GM18861 (cell line): ENCODE measurements around the gene BAIAP2.

Experiments
- ATAC-seq: cut with Tn5 transposase; IDR thresholded peaks from one replicate; pipeline ENCODE4 v1.9.1; 2021; ENCODE audit not compliant: unreplicated experiment

The BAIAP2 gene

DNA sequence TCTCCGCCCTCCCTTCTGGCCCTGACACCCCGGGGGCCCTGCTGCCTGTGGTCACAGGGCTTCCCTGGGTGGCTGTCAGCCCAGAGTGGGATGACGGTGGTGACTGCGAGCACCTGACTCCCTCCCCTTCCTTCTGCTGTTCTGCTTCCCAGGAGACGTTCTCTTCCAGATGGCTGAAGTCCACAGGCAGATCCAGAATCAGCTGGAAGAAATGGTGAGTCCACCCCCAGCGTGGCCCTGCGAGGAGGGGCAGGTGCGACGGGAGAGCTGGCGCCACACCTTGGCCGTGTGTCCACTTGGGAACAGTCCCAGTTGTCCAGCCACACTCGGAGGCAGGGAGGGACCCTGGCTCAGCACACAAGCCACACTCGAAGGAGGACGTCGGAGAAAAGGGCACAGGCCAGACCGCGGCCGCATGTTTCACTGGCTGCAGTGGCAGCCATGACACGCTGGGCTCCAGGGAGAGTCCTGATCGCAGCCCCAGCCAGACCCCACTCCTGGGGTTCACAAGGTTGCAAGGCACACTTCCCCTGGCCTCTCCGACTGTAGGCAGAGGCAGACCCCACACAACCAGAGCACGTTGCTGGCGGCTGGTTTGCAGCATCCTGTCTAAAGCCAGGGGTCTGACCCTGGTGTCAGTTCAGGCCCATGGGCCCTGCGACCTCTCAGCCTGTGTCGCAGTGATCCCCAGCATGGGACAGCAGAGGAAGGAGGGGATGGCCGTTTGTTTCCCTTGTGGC is 49.9 kb downstream of the BAIAP2 start:
- no peak for ATAC-seq

DNA sequence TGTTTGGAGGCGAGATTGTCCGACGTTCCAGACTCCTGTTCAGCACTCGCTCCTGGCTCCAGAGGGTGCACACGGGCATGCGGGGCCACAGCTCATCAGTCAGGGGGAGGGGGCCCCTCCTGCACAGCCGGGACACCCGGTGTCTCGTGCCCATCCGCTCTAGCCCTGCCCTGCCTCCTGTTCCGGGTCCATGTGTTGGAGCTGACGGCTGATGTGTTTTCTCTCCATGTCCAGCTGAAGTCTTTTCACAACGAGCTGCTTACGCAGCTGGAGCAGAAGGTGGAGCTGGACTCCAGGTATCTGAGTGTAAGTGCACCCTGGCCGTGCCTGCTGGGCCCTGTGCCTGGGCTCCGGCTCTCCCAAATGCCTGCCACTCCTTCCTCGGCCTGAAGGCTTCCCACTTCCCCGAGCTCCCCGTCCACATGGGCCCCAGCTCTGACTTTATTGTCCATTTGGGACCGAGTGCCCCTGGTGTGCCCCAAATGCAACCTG is 50.5 kb downstream of the BAIAP2 start:
- no peak for ATAC-seq

DNA sequence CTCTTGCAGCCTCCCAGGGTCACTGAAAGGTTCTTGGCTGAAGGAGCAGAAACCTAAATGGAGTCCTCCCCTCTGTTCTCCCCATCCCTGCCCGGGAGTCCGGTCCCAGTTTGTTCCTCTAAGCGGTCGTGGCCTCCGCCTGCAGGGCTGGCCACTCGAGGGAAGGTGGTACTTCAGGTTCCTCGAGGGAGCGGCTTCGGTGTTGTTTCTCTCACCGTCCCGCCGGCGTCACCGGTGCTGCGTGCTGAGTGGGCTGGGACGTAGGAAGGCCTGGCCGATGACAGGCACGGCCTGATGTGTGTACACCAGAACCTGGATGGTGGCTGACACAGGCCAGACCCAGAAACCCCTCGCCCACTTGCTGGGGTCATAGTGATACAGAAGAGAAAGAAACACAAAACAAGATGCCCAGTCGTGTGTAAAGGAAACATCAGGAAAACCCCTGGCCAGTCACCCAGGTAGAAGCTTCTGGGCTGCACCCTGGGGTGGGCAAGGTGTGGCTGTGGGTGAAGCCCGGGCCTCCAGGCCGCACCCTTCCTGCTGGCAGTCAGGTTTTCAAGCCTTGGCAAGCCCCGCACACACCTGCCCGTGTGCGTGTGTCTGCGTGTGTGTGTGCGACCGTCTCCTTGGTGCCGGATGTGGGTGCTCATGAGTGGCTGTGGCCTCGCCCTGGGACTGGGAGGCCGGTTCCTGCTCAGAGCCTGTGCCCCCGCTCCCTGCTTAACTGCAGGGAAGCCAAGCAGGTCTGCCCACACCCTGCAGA is 52.0 kb downstream of the BAIAP2 start:
- ATAC-seq, result no peak

DNA sequence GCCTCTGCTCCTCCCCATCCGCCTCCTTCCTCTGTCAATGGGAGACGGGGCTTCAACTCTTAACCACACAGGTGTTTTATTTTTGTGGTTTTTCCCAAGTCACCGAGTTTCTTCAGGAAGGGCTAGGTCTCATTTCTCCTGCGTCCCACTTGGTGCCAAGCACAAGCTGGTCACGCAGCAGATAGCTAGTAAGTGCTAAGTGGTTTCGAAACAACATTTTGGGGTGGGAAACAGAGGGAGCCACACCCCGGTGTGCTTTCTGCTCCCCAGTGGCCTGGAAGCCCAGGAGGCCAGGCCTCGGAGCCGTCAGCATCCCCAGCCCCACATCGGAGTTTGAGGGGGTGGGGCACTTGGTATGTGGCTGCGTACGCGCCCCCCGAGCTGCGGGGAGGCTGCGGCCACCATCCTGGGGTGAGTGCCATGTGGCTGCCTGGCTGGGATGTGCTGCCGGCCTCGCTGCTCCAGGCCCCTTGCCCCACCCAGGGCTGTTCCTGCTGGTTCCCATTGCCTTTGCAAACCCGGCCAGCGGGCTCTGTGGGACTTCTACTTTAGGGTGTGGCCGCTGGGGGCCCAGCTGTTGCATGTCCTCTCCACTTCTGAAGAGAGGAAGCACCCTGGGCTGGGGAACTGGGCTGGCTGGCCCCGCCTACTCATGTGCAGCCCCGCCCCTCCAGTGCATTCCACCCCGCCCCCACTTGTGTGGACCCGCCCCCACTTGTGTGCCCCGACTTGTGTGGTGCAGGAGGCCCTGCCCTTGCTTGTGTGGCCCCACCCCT is 55.6 kb downstream of the BAIAP2 start:
- no peak for ATAC-seq

DNA sequence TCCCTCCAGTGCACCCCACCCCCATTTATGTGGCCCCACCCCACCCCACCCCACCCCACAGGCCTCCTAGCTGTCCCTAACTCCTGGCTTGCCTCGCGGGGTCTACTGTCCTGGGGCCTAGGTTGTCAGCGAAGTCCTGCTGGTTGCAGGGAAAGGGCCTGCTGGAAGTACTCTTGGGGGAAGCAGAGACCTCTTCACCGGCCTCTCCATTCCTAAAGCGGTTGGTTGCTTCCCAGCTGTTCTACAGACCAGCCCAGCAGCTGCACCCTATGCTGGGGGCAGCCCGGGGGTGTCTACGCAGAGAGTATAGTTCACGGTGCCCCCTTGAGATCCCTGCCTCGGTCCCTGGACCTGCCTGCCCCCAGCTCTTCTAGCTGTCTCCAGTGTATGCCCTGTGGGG is 56.2 kb downstream of the BAIAP2 start:
- ATAC-seq, result no peak

DNA sequence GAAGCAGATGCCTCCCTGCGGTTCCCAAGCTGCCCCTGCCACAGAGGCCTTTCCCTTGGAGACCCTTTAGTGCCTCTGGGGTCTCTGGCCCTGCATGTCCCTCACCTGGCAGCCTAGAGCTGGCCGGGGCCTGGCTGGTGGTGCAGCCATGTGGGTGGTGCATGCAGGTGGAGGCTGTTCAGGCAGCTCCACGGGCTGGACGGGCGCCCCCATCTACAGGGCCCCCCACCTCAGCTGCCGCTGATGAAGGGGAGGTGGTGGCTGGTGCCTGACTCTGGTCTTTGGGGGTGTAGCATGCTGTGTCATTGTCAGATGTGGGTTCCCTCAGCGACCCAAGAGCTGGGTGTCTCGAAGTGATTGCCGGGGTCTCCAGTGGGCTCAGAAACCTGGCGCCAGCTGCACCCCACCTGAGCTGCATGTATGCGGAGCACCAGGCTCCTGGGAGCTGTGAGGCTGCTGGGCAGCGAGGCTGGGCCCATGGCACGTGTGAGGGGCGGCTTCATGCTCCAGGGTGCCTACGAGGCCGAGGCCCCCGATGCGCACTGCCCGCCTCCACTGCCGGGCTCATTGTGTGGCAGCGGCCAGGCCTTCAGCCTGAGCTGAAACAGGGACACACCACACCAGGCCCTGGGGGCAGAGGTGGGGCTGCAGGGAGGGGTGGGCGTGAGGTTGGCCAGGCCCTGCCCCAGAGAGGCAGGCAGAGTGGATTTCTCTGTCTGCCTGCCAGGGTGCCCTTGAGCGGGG is 57.0 kb downstream of the BAIAP2 start:
- ATAC-seq, result no peak

DNA sequence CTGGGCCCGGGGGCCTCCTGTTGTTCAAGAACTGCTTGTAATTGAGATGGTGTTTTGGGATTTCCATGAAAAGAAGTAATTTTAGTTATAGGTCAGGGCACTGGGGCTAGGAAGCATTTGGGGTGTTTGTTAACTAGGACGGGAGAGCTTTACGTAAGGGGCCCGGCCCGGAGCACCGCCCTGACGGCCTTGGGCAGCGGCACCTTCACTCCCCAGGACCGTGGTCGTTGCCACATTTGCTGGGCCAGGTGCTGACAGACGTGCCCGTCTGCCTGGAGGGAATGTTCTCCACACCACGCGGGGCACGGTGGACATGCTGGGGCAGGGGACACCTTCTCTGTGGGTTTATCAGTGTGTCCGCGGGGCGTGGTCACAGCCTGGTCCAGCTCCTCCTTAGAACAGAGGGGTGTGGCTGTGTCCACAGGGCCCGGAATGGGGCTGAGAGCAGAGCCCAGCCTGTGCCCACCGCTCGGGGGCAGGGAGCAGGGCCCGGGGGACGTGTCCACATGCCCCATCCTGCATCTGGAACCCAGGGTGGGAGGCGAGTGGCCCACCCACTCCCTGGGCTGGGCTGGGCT is 57.7 kb downstream of the BAIAP2 start:
- ATAC-seq, result no peak

DNA sequence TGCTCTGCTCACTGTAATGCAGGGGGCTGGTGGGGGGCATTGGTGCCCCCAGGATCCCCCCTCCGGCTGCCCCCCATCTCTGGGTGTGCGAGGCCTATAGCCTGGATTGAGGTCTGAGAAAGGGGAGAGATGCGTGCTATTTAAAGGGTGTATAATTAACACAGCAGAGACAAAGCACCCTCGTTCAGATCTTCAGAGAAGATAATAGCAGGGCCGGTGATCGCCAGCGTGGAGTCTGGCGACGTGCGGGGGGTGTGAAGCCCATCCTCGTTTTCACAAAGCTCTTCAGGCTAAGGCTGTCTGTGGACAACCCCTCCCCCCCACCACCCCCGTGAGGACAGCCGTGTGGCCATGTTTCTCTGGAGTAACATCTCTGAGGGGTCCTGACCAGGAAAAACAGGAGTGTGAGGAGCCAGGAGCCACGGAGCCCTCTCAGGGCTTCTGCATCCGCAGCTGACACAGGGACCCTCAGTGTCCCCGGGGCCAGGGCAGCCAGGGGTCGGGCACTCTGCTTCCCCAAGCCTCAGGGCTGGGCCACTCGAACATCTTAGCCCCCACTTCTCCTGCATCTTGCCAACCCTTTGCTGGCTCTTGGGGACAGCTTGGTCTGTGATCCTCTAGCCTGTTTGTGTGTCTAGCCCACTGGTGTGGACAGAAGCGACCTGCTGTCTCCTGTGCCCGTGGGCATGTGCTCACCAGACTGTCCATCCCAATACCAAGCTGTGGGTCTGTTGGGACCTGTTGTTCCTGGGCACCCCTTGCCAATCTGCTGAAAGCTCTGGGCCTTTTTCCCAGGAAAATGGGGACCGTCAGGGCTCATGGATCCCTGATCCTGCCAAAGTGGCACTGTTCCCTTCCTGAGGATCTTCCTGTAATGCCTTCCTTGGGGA is 58.9 kb downstream of the BAIAP2 start:
- no peak for ATAC-seq

DNA sequence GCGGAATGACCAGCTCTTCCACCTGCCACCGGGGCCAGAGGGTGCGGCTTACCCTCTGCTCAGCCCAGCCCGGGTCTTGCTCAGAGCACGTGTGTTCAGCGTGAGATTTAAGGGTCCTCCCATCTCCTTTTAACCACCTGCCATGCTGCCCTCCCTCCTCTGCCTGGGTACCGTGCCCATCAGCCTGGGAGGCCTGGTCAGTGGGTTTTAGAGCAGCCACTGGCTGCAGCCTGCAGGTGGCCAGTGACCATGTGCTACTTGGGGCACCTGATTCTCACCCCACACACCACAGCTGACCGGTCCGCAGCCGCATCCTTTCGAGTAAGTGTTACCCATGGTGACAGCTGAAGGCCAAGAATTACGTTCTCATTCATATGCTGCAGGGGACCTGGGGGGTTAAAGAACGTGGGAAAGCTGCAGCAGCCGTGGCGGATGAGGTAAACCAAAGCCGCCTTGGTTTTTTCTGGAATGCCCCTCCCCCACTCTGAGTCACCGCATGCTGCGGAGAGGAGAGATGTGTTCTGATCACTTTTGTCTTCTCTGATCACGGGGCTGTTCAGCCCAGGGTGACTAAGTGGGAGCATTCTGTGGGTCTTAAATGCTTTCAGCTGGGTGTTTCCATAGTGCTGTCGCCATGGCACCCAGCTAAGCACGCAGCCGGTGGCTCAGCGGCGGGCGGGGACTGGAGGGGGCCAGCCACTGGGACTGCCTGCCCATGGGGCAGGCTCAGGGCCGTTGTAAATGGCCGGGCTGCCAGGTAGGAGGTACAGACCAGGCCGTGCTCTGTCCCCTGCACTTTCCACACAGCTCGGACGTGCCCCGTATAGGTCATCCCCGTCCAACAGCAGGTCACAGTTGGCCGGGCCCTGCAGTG is 59.8 kb downstream of the BAIAP2 start:
- ATAC-seq, result no peak

DNA sequence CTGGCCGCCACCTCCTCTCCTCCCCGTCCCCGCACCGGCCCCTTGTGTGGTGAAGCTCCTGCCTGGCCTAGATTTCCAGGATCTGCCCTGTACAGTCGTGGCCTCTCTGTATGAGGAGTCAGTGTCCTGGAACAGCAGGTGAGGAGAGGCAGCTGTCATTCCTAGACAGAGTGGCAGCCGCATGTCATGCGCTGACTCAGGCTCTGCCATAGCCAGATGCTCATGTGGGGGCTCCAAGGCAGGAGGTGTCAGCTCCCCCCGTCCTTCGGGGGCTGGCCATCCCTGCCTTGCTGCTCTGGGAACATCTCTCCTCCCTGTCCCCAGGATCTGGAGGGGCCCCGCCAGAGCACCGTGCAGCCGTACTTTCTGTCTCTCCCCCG is 60.4 kb downstream of the BAIAP2 start:
- no peak for ATAC-seq

DNA sequence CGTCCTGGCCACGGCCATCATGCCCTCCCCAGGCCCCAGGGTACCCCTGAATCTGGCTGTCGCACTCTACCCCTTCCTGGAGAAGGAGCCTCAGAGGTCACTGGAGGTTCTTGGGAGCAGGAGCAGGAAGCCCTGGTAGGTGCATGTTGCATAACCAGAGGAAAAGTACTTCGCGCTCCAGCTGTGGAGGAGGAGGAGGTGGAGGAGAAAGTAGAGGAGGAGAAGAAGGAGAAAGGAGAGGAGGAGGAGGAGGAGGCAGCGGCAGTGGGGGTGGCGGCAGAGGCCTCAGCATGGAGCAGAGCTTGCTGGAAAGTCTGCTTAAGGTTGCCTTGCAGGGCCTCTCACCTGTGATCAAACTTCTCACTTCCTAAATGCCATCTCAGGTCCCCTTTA is 61.8 kb downstream of the BAIAP2 start:
- ATAC-seq, result no peak

DNA sequence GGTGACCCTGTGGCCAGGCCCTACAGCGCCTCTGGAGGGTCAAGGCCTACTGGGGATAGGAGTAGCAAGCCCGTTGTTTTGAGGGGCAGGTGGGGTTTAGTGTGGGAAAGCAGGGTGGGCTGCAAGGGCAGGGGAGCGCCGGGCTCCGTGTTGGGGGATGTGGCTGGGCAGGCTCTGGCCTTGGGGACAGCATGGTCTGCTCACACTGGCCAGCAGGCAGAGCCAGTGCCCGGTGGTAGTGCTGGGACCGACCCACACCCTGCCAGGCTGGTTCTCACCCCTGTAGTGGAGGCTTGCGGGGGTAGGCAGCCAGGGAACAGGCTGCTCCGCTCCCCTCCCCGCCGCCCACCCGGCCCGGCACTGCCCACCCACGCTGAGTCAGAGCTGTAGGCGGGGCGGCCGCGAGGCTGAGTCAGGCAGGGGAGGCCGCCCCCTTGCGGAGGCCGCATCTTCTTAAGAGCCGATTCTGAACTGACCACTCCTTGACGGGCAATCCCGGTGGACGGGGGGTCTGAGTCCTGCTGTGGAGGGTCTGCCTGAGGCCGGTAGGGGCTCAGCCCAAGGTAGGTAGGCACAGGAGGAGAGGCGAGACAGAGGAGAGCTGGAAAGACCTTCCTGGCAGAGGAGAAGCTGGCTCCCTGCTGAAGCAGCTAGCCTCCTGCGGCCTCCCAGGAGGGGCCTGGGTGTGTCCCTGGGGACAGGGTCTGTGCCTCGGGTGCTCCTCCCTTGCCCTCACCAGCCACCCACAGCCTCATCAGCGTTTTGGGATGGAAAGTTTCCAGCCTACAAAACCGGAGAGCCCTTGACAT is 62.4 kb downstream of the BAIAP2 start:
- ATAC-seq, result no peak

DNA sequence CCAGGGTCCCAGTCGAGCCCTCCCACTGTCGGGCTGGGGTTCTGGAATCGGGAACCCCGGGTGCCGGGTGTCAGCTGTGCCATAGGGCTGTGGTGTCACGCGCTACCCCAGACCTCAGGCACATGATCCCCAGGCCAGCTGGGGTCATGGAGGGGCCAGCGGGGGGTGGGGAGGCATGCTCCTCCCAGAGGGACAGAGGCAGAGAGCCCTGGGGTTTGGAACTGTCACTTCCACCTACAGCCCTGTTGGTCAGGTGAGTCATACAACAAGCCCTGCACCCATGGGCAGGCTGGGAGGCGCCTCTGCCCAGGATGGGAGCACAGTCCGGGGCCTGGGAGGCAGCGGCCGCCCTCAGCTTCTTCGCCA is 63.0 kb downstream of the BAIAP2 start:
- ATAC-seq, result no peak

DNA sequence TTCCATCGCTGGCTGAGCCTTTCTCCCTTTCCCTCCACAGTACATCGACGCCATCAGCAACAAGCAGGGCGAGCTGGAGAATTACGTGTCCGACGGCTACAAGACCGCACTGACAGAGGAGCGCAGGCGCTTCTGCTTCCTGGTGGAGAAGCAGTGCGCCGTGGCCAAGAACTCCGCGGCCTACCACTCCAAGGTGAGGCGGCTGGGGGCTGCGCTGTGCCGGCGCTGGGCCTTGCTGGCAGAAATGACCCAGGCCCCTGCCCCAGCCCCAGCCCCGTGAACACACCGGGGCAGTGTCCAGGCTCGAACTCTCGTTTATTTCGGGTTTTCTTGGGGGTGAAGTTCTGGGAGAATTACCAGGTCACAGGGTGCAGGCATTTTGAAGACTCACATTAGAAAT is 64.9 kb downstream of the BAIAP2 start:
- ATAC-seq, result no peak

DNA sequence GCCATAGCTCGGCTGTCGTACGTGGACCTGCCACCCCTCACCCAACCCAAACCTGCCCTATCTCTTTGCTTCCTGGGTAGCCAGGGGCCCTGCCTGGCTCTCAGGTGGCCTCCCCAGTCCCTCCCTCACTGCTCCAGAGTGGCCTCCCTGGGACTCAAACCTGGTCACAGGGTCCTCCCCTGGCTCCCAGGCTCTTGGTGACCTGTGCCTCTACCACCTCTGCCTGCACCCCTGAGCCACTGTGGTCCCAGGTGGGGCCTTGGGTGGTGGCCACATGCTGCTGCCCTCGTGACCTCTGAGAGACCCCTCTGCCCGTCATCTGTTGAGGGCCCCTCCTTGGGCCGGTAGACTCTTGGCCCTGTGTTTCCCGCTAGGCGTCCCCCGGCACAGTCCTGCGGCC is 65.7 kb downstream of the BAIAP2 start:
- ATAC-seq, result no peak

DNA sequence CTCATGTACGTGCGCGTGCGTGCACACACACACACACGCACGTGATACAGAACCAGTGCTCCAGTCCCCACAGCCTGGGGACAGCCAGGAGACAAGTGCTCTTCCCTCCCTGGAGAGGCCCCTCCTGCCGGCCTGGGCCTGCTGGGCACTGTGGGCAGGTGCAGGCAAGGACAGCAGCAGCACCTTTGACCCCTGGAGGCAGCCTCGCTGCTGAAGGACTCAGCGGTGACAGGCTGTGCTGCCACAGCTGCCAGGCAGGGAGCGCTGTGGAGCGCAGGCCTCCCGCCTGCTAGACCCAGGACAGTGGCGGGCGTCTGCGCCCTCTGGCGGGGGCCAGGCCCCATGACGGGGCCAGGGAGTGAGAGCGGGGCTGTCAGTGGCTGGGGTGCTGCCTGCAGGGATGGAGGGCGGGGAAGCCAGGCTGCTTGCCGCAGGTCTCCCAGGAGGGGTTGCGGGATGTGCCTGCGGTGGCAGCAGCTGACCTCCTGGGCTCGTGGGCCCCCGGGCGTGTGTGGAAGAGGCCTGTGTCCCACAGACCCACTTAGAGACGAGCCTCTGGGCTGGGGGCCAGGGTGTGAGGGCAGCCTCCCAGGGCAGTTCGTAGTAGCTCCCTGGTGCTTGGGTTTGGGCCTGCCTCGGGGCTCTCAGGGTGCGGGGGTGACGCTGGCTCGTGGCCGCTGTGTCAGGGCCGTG is 66.8 kb downstream of the BAIAP2 start:
- ATAC-seq, result peak; percentile 83

DNA sequence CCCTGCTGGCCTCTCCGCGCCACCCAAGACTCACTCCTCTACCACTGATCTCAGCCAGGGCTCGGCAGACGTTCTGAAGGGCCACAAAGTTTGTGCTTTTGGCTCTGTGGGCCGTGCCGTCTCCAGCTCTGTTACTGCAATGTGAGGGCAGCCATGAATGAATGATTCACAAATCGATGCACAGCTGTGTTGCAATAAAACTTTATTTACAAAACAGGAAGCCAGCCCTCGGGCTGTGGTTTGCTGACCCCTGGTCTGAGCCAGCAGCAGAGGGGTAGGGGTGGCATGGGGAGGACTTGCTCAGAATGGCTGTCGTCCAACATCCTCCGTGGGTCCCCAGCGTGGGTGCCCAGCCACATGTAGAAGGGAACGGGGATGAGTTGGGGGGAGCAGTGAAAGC is 67.4 kb downstream of the BAIAP2 start:
- no peak for ATAC-seq
